ENCODE measurements around the gene UTF1. TPM values are rescaled to one million over a fixed set of nuclear protein-coding genes. Genes with fewer than 3 reads are reported as not detected.

The UTF1 gene
- total and polyA plus RNA-seq, 7 experiments from 2014 or later, result 0.56 TPM; not detected in 6

GRCh38 chr10:133272964-133273420 is 43.0 kb downstream of the UTF1 start:
- Mint-ChIP-seq H3K27ac (peak overlapping the region in 1 of 9 donors; percentile 52), H3K9me3 (no peaks in the 10 kb centered on the region), H3K4me1 (peaks cover 2 to 20% (median 11%) of the 10 kb centered on the region in 7 donors), H3K36me3 (peaks cover 0 to 3% (median 0%) of the 10 kb centered on the region in 5 donors), H3K27me3 (no peaks in the 10 kb centered on the region), H3K4me3 (peak overlapping the region in 1 of 10 donors; percentile 52)
- DNase-seq (no peak), ATAC-seq (no peak)
- H3K27ac ChIP-seq (ENCODE audit: low read depth, low read length), result no peak overlapping the region
- peaks cover 9 to 16% of the 10 kb centered on the region in 2 donors for H3K4me1 ChIP-seq (ENCODE audit: control insufficient read depth in 2 of 2, insufficient read depth in 2 of 2, low read length in 2 of 2)
- H3K27me3 ChIP-seq (ENCODE audit: control insufficient read depth in 2 of 2, insufficient read depth in 2 of 2, low read length in 2 of 2), result no peaks in the 10 kb centered on the region
- POLR2A ChIA-PET, result interaction anchor here (4.5 kb wide), 1 partner anchor 11 kb away, joined by 37 read pairs; no protein-coding TSS in a partner anchor
- H3K9me3 ChIP-seq (ENCODE audit: control insufficient read depth in 2 of 3, low read length in 3 of 3), result no peaks in the 10 kb centered on the region
- H3K4me3 ChIP-seq (ENCODE audit: low read length), result no peak overlapping the region
- peaks cover 0 to 56% (median 0%) of the 10 kb centered on the region in 3 experiments for H3K36me3 ChIP-seq (ENCODE audit: control insufficient read depth in 2 of 3, insufficient read depth in 3 of 3, low read length in 3 of 3)
- CTCF ChIA-PET, result interaction anchor here (1.5 kb wide), 1 partner anchor 11 kb away, joined by 4 read pairs; no protein-coding TSS in a partner anchor
- intact Hi-C loops (cut with micrococcal nuclease), result no loop called here

- H3K9me3 Mint-ChIP-seq, result no peaks in the 10 kb centered on the region
- H3K4me1 ChIP-seq (ENCODE audit: control insufficient read depth in 2 of 2, insufficient read depth in 2 of 2, low read length in 2 of 2), result peaks cover 16 to 22% of the 10 kb centered on the region in 2 donors
- no peak for DNase-seq
- H3K27me3 Mint-ChIP-seq, result no peaks in the 10 kb centered on the region
- H3K27me3 ChIP-seq (ENCODE audit: control insufficient read depth in 2 of 2, insufficient read depth in 2 of 2, low read length in 2 of 2), result no peaks in the 10 kb centered on the region
- H3K4me1 Mint-ChIP-seq, result peaks cover 8 to 26% (median 17%) of the 10 kb centered on the region in 7 donors
- no peaks in the 10 kb centered on the region for H3K9me3 ChIP-seq (ENCODE audit: control insufficient read depth in 2 of 3, low read length in 3 of 3)
- intact Hi-C loops (cut with micrococcal nuclease), result no loop called here
- peak overlapping the region in 1 of 9 donors; percentile 52 for H3K27ac Mint-ChIP-seq
- H3K4me3 ChIP-seq (ENCODE audit: low read length), result no peak overlapping the region
- H3K27ac ChIP-seq (ENCODE audit: low read depth, low read length), result peak overlapping the region; percentile 52
- ChIA-PET CTCF (interaction anchor here (1.5 kb wide), 1 partner anchor 12 kb away, joined by 4 read pairs; no protein-coding TSS in a partner anchor), POLR2A (interaction anchor here (4.5 kb wide), 1 partner anchor 12 kb away, joined by 37 read pairs; no protein-coding TSS in a partner anchor)
- peaks cover 0 to 50% (median 0%) of the 10 kb centered on the region in 3 experiments for H3K36me3 ChIP-seq (ENCODE audit: control insufficient read depth in 2 of 3, insufficient read depth in 3 of 3, low read length in 3 of 3)
- ATAC-seq, result no peak
- H3K36me3 Mint-ChIP-seq, result peaks cover 0 to 5% (median 0%) of the 10 kb centered on the region in 5 donors
- peak overlapping the region in 1 of 10 donors; percentile 52 for H3K4me3 Mint-ChIP-seq
These were observed 43.6 kb downstream of the UTF1 start for GRCh38 chr10:133273534-133274143.

- intact Hi-C loops (cut with micrococcal nuclease), result loop anchor here (1.0 to 5.0 kb wide), 6 partner anchors 11 to 1118 kb away; no protein-coding TSS in a partner anchor
- DNase-seq (peak; percentile 55 to 91 (median 73)), ATAC-seq (peak; percentile 67)
- Mint-ChIP-seq H3K9me3 (no peaks in the 10 kb centered on the region), H3K4me3 (peak overlapping the region; percentile 84 to 92 (median 88)), H3K27ac (peak overlapping the region; percentile 83 to 96 (median 91)), H3K36me3 (peaks cover 0 to 5% (median 0%) of the 10 kb centered on the region in 5 donors), H3K4me1 (peaks cover 11 to 36% (median 21%) of the 10 kb centered on the region in 7 donors), H3K27me3 (no peaks in the 10 kb centered on the region)
- peaks cover 22 to 34% of the 10 kb centered on the region in 2 donors for H3K4me1 ChIP-seq (ENCODE audit: control insufficient read depth in 2 of 2, insufficient read depth in 2 of 2, low read length in 2 of 2)
- H3K4me3 ChIP-seq (ENCODE audit: low read length), result peak overlapping the region; percentile 80
- CTCF ChIA-PET, result interaction anchor here (1.1 to 2.6 kb wide), 4 partner anchors 11 to 132 kb away, joined by 3 to 34 read pairs (median 5); no protein-coding TSS in a partner anchor
- POLR2A ChIA-PET, result interaction anchor here (0.8 to 4.5 kb wide), 3 partner anchors 13 to 24 kb away, joined by 3 to 37 read pairs (median 8); no protein-coding TSS in a partner anchor
- peaks cover 0 to 43% (median 0%) of the 10 kb centered on the region in 3 experiments for H3K36me3 ChIP-seq (ENCODE audit: control insufficient read depth in 2 of 3, insufficient read depth in 3 of 3, low read length in 3 of 3)
- peak overlapping the region; percentile 80 for H3K27ac ChIP-seq (ENCODE audit: low read depth, low read length)
- no peaks in the 10 kb centered on the region for H3K9me3 ChIP-seq (ENCODE audit: control insufficient read depth in 2 of 3, low read length in 3 of 3)
- H3K27me3 ChIP-seq (ENCODE audit: control insufficient read depth in 2 of 2, insufficient read depth in 2 of 2, low read length in 2 of 2), result no peaks in the 10 kb centered on the region
These were observed 45.0 kb downstream of the UTF1 start for GRCh38 chr10:133274751-133275683.

- peaks cover 11 to 36% (median 21%) of the 10 kb centered on the region in 7 donors for H3K4me1 Mint-ChIP-seq
- ATAC-seq (peak; percentile 21), DNase-seq (peak in 6 of 9 donors; percentile 21 to 60 (median 40))
- peak overlapping the region; percentile 84 to 92 (median 88) for H3K4me3 Mint-ChIP-seq
- Histone ChIP-seq H3K36me3 (ENCODE audit: control insufficient read depth in 2 of 3, insufficient read depth in 3 of 3, low read length in 3 of 3) (peaks cover 0 to 42% (median 0%) of the 10 kb centered on the region in 3 experiments), H3K4me3 (ENCODE audit: low read length) (peak overlapping the region; percentile 80), H3K4me1 (ENCODE audit: control insufficient read depth in 2 of 2, insufficient read depth in 2 of 2, low read length in 2 of 2) (peaks cover 22 to 34% of the 10 kb centered on the region in 2 donors), H3K27me3 (ENCODE audit: control insufficient read depth in 2 of 2, insufficient read depth in 2 of 2, low read length in 2 of 2) (no peaks in the 10 kb centered on the region), H3K27ac (ENCODE audit: low read depth, low read length) (peak overlapping the region; percentile 80), H3K9me3 (ENCODE audit: control insufficient read depth in 2 of 3, low read length in 3 of 3) (no peaks in the 10 kb centered on the region)
- no peaks in the 10 kb centered on the region for H3K9me3 Mint-ChIP-seq
- peak overlapping the region; percentile 83 to 96 (median 91) for H3K27ac Mint-ChIP-seq
- ChIA-PET CTCF (interaction anchor here (1.2 to 2.6 kb wide), 3 partner anchors 12 to 32 kb away, joined by 5 to 34 read pairs (median 5); no protein-coding TSS in a partner anchor), POLR2A (interaction anchor here (0.8 to 4.5 kb wide), 3 partner anchors 14 to 24 kb away, joined by 3 to 37 read pairs (median 8); no protein-coding TSS in a partner anchor)
- intact Hi-C loops (cut with micrococcal nuclease), result loop anchor here (1.0 to 5.0 kb wide), 6 partner anchors 11 to 1118 kb away; no protein-coding TSS in a partner anchor
- H3K36me3 Mint-ChIP-seq, result peaks cover 0 to 5% (median 0%) of the 10 kb centered on the region in 5 donors
- no peaks in the 10 kb centered on the region for H3K27me3 Mint-ChIP-seq
These were observed 45.7 kb downstream of the UTF1 start for GRCh38 chr10:133275684-133276092.

- CTCF ChIA-PET, result interaction anchor here (1.5 to 2.6 kb wide), 2 partner anchors 18 to 32 kb away, joined by 5 to 34 read pairs; no protein-coding TSS in a partner anchor
- intact Hi-C loops (cut with micrococcal nuclease), result loop anchor here in 1 of 2 donors (1.0 to 5.0 kb wide), 2 partner anchors 31 to 1119 kb away; no protein-coding TSS in a partner anchor
- Mint-ChIP-seq H3K4me1 (peaks cover 11 to 36% (median 21%) of the 10 kb centered on the region in 7 donors), H3K4me3 (peak overlapping the region; percentile 84 to 92 (median 88)), H3K9me3 (no peaks in the 10 kb centered on the region), H3K36me3 (peaks cover 0 to 5% (median 0%) of the 10 kb centered on the region in 5 donors), H3K27me3 (no peaks in the 10 kb centered on the region), H3K27ac (peak overlapping the region; percentile 83 to 96 (median 91))
- peak overlapping the region; percentile 80 for H3K4me3 ChIP-seq (ENCODE audit: low read length)
- peak overlapping the region; percentile 80 for H3K27ac ChIP-seq (ENCODE audit: low read depth, low read length)
- no peaks in the 10 kb centered on the region for H3K9me3 ChIP-seq (ENCODE audit: control insufficient read depth in 2 of 3, low read length in 3 of 3)
- no peaks in the 10 kb centered on the region for H3K27me3 ChIP-seq (ENCODE audit: control insufficient read depth in 2 of 2, insufficient read depth in 2 of 2, low read length in 2 of 2)
- DNase-seq, result peak in 1 of 9 donors; percentile 31
- ATAC-seq, result no peak
- POLR2A ChIA-PET, result interaction anchor here (2.3 to 4.5 kb wide), 2 partner anchors 14 to 18 kb away, joined by 8 to 37 read pairs; no protein-coding TSS in a partner anchor
- peaks cover 0 to 41% (median 0%) of the 10 kb centered on the region in 3 experiments for H3K36me3 ChIP-seq (ENCODE audit: control insufficient read depth in 2 of 3, insufficient read depth in 3 of 3, low read length in 3 of 3)
- peaks cover 22 to 34% of the 10 kb centered on the region in 2 donors for H3K4me1 ChIP-seq (ENCODE audit: control insufficient read depth in 2 of 2, insufficient read depth in 2 of 2, low read length in 2 of 2)
These were observed 46.0 kb downstream of the UTF1 start for GRCh38 chr10:133276100-133276434.
